SU-DHL-6 (cell line): ENCODE measurements around the gene NABP1.

ENCODE experiments used
- H2AFZ ChIP-seq: fragments of 200-600 bp; sonication (generic); 2 replicates; pipeline ENCODE4 v1.6.1; 2014; ENCODE audit warnings: low read depth, mild to moderate bottlenecking, moderate library complexity, mixed read lengths, antibody characterized with exemption, low read length; ENCODE audit not compliant: severe bottlenecking
- H3F3A ChIP-seq: fragments of 200-600 bp; shearing (Covaris generic); 2 replicates; pipeline ENCODE4 v1.6.0; 2016; ENCODE audit warnings: antibody characterized with exemption, mild to moderate bottlenecking; ENCODE audit not compliant: insufficient read depth
- H3K27ac ChIP-seq: fragments of 200-600 bp; sonication (generic); 2 replicates; pipeline ENCODE4 v1.5.1; 2016; ENCODE audit warnings: low read depth, mild to moderate bottlenecking, low read length, moderate library complexity, mixed read lengths
- H3K27me3 ChIP-seq: fragments of 200-600 bp; sonication (generic), shearing (Covaris generic); 2 replicates; pipeline ENCODE4 v1.6.0; 2014; ENCODE audit warnings: mild to moderate bottlenecking, low read length
- H3K36me3 ChIP-seq: fragments of 200-600 bp; sonication (generic); 2 replicates; pipeline ENCODE4 v1.6.1; 2014; ENCODE audit warnings: mild to moderate bottlenecking, low read length, mixed read lengths
- H3K4me2 ChIP-seq: fragments of 300-600, 200-600 bp; shearing (Covaris generic), sonication (generic); 2 replicates; pipeline ENCODE4 v1.6.0; 2014; ENCODE audit warnings: low read length, low read depth, mild to moderate bottlenecking; ENCODE audit not compliant: poor library complexity, severe bottlenecking
- H3K4me3 ChIP-seq: fragments of 200-600 bp; sonication (generic); 2 replicates; pipeline ENCODE4 v1.5.1; 2014; ENCODE audit warnings: antibody characterized with exemption, low read length, mild to moderate bottlenecking, mixed read lengths; ENCODE audit not compliant: insufficient read depth, poor library complexity, severe bottlenecking
- H3K79me2 ChIP-seq: fragments of 200-600 bp; sonication (generic); 2 replicates; pipeline ENCODE4 v1.6.1; 2014; ENCODE audit warnings: mild to moderate bottlenecking, low read length, moderate library complexity; ENCODE audit not compliant: insufficient read depth
- H3K9ac ChIP-seq: fragments of 200-600 bp; sonication (generic); 2 replicates; pipeline ENCODE4 v1.7.0; 2014; ENCODE audit warnings: mild to moderate bottlenecking, low read length
- H3K9me2 ChIP-seq: fragments of 200-600 bp; sonication (generic); replicated peaks from 2 replicates; pipeline ENCODE4 v1.6.1; 2014; ENCODE audit warnings: low read length; ENCODE audit not compliant: insufficient read depth
- H3K9me3 ChIP-seq: fragments of 200-600 bp; sonication (generic); 2 replicates; pipeline ENCODE4 v1.6.1; 2014; ENCODE audit warnings: low read length, mixed read lengths; ENCODE audit not compliant: insufficient read depth
- H4K20me1 ChIP-seq: fragments of 200-600 bp; sonication (generic); 2 replicates; pipeline ENCODE4 v1.6.1; 2014; ENCODE audit warnings: low read depth, mild to moderate bottlenecking, antibody characterized with exemption, low read length, moderate library complexity, mixed read lengths
- CTCF ChIP-seq: fragments of 200-600 bp; sonication (generic); IDR thresholded peaks from one replicate; pipeline ENCODE4 v1.5.1; 2017; ENCODE audit warnings: antibody characterized with exemption, mild to moderate bottlenecking, low read length, moderate library complexity; ENCODE audit not compliant: insufficient read depth, poor library complexity, severe bottlenecking
- EZH2phosphoT487 ChIP-seq: fragments of 200-600 bp; sonication (generic), shearing (Covaris generic); conservative IDR thresholded peaks from 2 replicates; pipeline ENCODE4 v1.6.1; 2018; ENCODE audit warnings: mild to moderate bottlenecking, antibody characterized with exemption, low read length, moderate library complexity, mixed read lengths

NABP1 gene

GRCh38 chr2:191686729-191687128 is 8.8 kb downstream of the NABP1 start:
- no peak for TF ChIP-seq EZH2phosphoT487
- TF ChIP-seq CTCF = no peak
- H3K79me2 ChIP-seq = no peaks in the 10 kb centered on the region
- H4K20me1 ChIP-seq = no peaks in the 10 kb centered on the region
- no peak overlapping the region for H3K4me3 ChIP-seq
- H3K9ac ChIP-seq = no peak overlapping the region
- no peaks in the 10 kb centered on the region for H3K9me2 ChIP-seq
- peaks cover 59% of the 10 kb centered on the region for H3K36me3 ChIP-seq
- no peak overlapping the region for H3K4me2 ChIP-seq
- no peaks in the 10 kb centered on the region for H3K9me3 ChIP-seq
- no peaks in the 10 kb centered on the region for H3K27me3 ChIP-seq
- no peak overlapping the region for H2AFZ ChIP-seq
- peaks cover 40% of the 10 kb centered on the region for H3F3A ChIP-seq
- no peak overlapping the region for H3K27ac ChIP-seq

GRCh38 chr2:191687867-191688266 is 9.9 kb downstream of the NABP1 start:
- Histone ChIP-seq H3K27ac (no peak overlapping the region), H3K9ac (no peak overlapping the region), H3K27me3 (no peaks in the 10 kb centered on the region), H3F3A (peaks cover 40% of the 10 kb centered on the region), H3K79me2 (no peaks in the 10 kb centered on the region), H3K36me3 (peaks cover 52% of the 10 kb centered on the region), H3K9me3 (no peaks in the 10 kb centered on the region), H4K20me1 (no peaks in the 10 kb centered on the region), H3K4me3 (no peak overlapping the region), H2AFZ (no peak overlapping the region), H3K9me2 (no peaks in the 10 kb centered on the region), H3K4me2 (no peak overlapping the region)
- TF ChIP-seq CTCF = no peak
- TF ChIP-seq EZH2phosphoT487 = no peak

GRCh38 chr2:191688934-191689695 is 11.2 kb downstream of the NABP1 start:
- H3K4me2 ChIP-seq = no peak overlapping the region
- no peaks in the 10 kb centered on the region for H3K9me3 ChIP-seq

More at GRCh38 chr2:191688934-191689695, 11.2 kb downstream of the NABP1 start:
- Histone ChIP-seq H3K9ac (no peak overlapping the region), H3K27me3 (no peaks in the 10 kb centered on the region), H4K20me1 (no peaks in the 10 kb centered on the region), H3K27ac (no peak overlapping the region), H3K9me2 (no peaks in the 10 kb centered on the region), H3K4me3 (no peak overlapping the region), H3K36me3 (peaks cover 41% of the 10 kb centered on the region), H3F3A (peaks cover 40% of the 10 kb centered on the region), H2AFZ (no peak overlapping the region), H3K79me2 (no peaks in the 10 kb centered on the region)
- TF ChIP-seq EZH2phosphoT487 (no peak), CTCF (no peak)
